HK-2 (cell line): ENCODE measurements around the gene ZNF556.
"Not testable (repeated sequence)": the region's sequence is repeated elsewhere in the genome, so short reads cannot be mapped to it uniquely, and the experiment has no call there.

Experiments used
- DNase-seq: peaks from one replicate; pipeline ENCODE4 v3.0.0-alpha.2; 2018; ENCODE audit not compliant: unreplicated experiment

ZNF556 gene

DNA sequence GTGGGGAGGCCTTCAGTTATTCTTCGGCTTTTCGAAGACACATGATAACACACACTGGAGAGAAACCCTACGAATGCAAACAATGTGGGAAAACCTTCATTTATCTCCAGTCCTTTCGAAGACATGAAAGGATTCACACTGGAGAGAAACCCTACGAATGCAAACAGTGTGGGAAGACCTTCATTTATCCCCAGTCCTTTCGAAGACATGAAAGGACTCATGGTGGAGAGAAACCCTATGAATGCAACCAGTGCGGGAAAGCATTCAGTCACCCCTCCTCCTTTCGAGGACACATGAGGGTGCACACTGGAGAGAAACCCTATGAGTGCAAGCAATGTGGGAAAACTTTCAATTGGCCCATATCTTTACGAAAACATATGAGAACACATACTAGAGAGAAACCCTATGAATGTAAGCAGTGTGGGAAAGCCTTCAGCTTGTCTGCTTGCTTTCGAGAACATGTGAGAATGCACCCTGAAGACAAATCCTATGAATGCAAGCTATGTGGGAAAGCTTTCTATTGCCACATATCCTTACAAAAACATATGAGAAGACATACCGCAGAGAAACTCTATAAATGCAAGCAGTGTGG, 14.0 kb upstream of the ZNF556 start:
- DNase-seq, result no peak

GRCh38 chr19:2854849-2855248, 12.3 kb upstream of the ZNF556 start:
- no peak for DNase-seq

DNA sequence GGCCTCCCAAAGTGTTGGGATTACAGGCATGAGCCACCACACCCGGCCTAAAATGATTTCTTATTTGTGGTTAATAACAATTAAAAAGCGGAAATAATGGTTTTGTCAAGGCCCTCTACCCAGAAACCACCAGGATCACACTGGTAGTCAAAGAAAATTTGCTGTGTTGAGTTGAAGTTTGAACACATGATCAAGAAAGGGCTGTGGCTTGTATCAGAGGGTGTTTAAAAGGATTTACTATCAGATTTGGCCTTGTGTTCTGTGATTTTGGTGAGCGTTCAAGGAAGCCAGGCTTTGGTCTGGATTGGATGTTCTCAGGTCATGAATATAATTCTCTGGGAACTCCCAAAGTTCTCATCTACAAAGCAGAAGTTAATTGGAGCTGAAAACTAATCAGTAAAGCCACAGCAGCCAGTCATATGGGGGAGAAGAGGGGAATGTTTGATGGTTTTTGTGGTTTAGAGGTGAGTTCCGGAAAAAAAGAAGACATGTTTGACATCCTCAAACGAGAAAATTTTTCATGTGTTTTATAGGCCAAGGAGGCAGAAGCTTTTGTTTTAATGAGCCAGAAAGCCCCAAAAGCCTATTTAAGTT, 10.6 kb upstream of the ZNF556 start:
- no peak for DNase-seq

DNA sequence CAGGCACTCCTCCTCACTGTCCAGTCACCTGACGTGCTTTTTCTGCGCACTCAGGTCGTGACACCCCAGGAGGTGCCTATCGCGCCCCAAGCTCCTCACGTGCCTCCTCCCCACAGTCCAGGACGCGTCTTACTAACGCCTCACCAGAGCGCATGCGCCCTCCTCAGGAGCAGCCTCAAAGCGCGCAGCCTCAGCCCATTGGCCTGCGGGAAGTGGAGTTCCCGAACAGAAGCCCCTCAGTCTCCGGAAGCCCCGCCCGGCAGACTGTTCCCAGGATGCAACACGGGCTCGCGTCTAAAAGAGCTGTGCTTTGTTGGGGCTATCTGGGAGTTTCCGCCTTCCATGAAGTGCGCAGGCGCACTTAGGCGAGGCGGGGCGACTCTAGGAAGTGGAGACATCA, 8.3 kb upstream of the ZNF556 start:
- no peak for DNase-seq

- DNase-seq, result no peak
Observed at GRCh38 chr19:2863816-2864215, 3.3 kb upstream of the ZNF556 start.

DNA sequence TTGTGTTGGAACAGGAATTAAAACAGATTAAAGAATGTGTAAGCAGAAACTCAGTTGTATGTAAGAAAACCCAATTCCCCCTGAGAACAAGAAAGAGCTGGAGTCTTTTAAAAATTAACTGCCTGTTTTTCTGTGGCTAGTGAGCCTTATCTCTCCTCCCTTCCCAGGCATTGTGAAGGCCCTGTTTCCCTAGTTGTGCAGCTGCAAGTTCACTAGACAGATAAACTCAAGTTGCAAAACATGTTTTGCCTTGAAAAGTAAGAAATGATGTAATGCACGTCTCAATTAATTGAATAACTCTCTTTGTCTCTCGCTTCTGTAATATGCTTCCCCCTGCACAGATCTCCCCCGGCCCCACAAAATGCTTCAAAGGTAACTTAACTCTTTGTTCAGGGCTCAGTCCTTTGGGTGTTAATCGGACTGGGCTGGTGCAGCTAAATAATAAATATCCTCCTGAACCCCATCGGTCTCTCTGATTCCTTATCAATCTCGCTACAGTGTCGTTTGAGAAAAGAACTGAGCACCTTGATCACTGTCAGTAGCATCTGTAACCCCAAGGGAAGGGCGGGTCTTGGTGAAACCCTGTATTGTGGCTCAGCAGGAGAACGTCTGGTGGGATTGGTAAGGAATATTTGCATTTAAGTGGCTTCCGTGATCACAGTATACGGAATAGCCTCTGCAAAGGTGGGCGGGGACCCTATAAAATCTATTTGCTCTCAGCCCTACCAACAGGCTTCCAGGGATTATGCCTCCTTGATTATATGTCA, 1.6 kb upstream of the ZNF556 start:
- no peak for DNase-seq

GRCh38 chr19:2866495-2867024, 575 bp upstream of the ZNF556 start:
- no peak for DNase-seq

DNA sequence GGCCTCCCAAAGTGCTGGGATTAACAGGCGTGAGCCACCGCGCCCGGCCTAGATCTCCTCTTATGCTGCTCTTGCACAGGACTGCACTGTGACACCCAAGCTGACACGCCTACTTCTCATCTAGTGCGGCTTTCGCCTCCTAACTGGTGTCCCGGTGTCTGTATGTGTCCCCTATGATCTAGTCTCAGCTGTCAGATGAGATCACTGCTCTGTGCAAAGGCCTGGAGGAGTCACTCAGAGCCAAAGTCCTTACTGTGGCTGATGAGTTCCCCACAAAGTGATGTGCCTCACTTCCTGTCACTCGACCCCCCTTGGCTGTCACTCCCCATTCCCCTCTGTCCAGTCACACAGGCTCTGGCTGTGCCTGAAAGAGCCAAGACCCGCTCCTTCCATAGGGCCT, 2.5 kb downstream of the ZNF556 start:
- DNase-seq, result no peak

- not testable (repeated sequence) for DNase-seq
Observed at GRCh38 chr19:2872175-2872574, 5.0 kb downstream of the ZNF556 start.

DNA sequence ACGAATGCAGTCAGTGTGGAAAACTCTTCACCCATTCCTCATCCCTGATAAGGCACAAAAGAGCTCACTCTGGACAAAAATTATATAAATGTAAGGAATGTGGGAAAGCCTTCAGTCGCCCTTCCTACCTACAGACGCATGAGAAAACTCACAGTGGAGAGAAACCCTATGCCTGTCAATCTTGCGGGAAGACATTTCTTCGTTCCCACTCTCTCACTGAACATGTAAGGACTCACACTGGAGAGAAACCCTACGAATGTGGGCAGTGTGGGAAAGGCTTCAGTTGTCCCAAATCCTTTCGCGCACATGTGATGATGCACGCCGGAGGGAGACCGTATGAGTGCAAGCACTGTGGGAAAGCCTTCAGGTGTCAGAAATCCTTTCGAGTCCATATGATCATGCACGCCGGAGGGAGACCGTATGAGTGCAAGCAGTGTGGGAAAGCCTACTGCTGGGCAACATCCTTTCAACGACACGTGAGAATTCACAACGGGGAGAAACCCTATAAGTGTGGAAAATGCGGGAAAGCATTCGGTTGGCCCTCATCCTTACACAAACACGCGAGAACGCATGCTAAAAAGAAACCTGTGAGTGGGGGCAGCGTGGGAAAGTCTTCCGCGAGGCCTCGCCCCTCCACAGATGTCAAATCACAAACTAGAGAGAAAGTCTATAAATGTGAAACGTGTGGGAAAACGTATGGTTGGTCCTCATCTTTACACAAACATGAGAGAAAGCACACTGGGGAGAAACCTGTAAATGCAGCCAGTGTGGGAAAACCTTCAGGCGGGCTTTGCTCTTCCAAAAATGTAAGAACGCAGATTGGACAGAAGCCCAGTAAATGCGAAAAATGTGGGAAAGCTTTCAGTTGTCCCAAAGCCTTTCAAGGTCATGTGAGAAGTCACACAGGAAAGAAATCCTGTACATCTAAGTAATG, 10.5 kb downstream of the ZNF556 start:
- no peak for DNase-seq

DNA sequence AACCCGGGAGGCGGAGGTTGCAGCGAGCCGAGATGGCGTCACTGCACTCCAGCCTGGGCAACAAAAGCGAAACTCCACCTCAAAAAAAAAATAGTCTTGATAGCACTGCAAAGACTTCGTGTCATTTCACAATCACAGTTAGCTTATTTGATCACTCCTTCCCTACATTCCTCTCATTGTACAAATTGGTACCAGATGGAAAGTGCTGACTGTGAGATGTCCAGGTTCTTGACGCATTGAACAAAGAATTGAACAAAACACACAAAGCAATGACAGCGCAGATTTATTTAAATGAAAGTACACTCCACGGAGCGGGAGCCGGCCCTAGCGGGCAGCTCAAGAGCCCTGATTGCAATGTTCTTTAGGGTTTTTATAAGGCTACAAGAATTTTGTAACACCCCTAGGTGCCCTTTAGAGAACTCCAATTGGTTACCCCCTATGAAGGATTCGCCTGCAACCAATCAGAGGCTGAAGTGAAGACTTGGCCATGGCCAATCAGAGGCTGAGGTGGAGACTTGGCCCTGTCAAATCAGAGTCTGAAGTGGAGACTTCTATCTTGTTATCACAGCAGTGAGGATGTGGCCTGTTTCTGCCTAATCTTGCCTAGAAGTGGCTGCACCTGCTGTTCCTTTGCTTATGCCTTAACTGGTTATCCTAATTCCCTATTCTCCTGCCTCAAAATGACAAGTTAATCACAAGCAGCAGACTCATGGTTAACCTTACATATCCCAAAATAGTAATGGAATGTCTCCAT, 16.7 kb downstream of the ZNF556 start:
- no peak for DNase-seq

- no peak for DNase-seq
Observed at GRCh38 chr19:2885736-2886135, 18.6 kb downstream of the ZNF556 start.

DNA sequence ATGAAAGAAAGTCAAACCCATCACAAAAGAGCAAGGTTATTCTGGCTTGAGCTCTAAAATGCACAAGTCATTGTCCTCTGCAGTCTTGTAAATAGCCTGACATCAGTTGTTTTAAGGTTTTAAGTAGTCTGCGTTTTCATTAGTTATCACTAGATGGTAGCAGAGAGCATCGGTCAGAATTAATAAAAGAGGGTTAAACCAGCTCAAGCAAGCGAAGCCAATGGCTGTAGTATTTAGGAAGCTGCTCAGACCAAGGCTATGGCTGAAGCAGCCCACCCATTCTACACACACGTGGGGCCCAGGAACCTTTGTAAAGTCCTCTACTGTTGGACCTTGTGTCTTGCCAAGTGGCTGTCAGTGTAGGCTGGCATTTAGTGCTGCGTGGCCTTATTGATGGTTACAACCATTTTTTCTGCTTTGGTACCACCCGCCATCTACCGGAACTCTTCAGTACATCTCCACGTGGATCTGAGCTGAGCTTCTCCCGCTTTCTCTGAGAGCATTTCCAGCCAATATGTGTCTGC, 20.3 kb downstream of the ZNF556 start:
- peak; percentile 5 for DNase-seq

DNA sequence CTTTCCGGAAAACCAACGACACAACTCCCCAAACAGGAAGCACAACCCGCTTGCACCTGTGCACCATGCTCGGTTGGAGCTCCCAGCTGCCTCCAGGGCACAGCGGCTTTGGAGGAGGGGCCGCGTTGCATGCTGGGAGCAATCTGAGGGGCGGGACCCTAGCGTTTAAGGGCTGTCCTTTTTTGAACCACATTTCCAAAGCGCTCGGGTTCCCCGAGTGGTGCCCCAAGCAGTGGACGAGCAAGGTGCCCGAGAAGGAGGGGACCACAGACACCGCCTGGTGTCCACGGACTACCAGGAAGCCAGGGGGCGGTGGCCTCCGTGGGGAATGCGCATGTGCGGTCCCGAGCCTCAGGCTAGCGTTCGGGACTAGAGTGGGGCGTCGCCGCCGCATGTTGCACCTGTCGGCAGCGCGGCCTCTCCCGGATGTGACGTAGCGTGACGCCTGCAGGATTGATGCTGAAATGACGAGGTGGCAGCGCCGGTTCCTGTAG, 21.6 kb downstream of the ZNF556 start:
- no peak for DNase-seq

GRCh38 chr19:2890531-2890930, 23.4 kb downstream of the ZNF556 start:
- DNase-seq, result not testable (repeated sequence)

DNA sequence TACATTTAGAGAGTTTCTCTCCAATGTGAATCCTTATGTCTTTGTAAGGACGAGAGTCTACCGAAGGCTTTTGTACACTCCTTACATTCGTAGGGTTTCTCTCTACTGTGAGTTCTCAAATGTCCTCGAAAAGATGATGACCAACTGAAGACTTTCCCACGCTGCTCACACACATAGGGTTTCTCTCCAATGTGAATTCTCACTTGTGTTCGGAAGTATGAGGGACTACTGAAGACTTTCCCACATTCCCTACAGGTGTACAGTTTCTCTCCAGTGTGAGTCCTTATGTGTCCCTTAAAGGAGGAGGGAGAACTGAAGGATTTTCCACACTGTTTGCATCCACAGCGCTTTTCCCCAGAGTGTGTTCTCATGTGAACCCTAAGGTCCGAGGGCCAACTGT, 29.6 kb downstream of the ZNF556 start:
- DNase-seq, result no peak

GRCh38 chr19:2900296-2901252, 33.4 kb downstream of the ZNF556 start, which contains the start of gene ZNF57:
TSS of gene ZNF57 (plus strand) at chr19:2900928. CDS start at chr19:2901046, 118 bp downstream.
- DNase-seq, result peak; percentile 99

GRCh38 chr19:2902590-2903218, 35.6 kb downstream of the ZNF556 start:
- DNase-seq, result no peak

DNA sequence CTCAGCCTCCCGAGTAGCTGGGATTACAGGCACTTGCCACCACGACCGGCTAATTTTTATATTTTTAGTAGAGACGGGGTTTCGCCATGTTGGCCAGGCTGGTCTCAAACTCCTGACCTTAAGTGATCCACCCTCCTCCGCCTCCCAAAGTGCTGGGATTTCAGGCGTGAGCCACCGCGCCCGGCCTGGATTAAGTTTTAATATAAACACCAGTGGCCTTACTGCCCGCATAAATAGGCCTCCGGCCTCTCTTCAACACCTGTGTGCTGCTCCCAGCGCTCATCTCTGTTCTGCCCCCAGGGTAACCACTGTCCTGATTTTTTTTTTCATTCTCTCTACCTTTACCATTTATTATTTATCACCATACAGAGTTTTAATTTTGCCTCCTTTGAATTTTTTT, 36.2 kb downstream of the ZNF556 start:
- not testable (repeated sequence) for DNase-seq
